GM12874 (cell line): Measurements from ENCODE around the gene FYB1.

ENCODE experiments used
- TF ChIP-seq, protein P1 (sequence below): IDR thresholded peaks from 2 replicates; pipeline ENCODE4 v1.5.1; 2011; ENCODE audit warnings: low read depth, mild to moderate bottlenecking, control low read depth, low read length, moderate library complexity; ENCODE audit not compliant: insufficient read depth

FYB1 gene

DNA sequence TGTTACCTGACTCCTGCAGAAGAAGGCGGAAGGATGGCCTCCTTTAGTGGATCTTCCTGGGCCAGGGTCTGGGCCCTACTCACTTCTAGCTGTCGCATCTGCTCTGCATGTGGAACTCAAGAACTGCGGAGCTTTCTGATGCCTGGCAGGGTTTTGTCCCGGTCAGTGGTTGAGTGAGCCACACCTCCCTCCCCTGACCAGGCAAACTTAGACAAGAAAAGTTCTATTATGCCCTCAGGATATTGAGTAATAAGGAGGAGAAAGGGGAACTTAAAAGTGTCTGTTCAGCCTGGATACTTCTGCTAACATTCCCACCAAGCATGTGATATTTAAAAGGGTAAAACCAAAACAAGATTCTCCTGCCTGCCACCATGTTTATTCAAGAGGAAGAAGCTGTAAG is at the start of gene FYB1:
Gene FYB1, minus strand, starts transcription at position 127 of the 400 bp plus-strand sequence. CDS start 16,603 bp downstream, outside the sequence.
- TF ChIP-seq, protein P1, sequence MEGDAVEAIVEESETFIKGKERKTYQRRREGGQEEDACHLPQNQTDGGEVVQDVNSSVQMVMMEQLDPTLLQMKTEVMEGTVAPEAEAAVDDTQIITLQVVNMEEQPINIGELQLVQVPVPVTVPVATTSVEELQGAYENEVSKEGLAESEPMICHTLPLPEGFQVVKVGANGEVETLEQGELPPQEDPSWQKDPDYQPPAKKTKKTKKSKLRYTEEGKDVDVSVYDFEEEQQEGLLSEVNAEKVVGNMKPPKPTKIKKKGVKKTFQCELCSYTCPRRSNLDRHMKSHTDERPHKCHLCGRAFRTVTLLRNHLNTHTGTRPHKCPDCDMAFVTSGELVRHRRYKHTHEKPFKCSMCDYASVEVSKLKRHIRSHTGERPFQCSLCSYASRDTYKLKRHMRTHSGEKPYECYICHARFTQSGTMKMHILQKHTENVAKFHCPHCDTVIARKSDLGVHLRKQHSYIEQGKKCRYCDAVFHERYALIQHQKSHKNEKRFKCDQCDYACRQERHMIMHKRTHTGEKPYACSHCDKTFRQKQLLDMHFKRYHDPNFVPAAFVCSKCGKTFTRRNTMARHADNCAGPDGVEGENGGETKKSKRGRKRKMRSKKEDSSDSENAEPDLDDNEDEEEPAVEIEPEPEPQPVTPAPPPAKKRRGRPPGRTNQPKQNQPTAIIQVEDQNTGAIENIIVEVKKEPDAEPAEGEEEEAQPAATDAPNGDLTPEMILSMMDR: no peak

- TF ChIP-seq, protein P1: no peak
Measured at GRCh38 chr5:39267186-39267585, 47.8 kb upstream of the FYB1 start.

- TF ChIP-seq, protein P1: no peak
Measured at GRCh38 chr5:39266442-39266841, 47.1 kb upstream of the FYB1 start.

DNA sequence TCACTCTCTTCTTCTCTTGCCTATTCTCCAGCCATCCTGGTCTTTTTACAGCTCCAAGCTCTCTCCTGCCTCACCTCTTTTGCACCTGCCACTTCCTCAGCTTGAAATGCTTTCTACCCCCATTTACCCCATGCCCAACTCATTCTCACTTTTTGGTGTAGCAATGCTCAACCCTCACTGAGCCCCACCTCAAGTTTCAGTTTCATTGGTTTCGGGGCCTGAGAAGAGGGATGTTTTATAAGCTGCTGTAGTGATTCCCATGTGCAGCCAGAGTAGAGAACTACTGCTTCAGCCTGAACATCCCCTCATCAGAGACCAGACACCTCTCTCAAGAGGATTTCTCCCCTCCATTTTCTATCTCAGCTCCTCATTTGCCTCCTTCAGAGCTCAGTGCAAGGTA is 45.2 kb upstream of the FYB1 start:
- TF ChIP-seq, protein P1: no peak

DNA sequence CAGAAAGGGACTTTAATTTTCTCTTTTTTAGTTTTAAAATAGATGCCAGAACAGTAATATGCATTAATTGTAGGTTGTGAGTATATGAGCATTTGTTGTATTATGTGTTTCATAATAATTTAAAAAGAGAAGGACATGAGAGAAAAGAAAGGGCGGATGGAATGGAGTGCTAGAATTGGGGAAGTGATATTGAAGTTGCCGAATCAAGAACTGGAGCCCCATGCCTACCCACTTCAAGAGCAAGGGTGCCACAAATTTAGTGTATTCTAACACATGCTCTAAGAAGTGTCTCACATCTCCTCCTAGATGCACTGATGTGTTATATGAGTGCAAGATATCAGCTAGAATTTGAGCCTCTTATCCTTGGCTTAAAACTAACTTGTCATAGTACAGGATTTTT is 43.6 kb upstream of the FYB1 start:
- TF ChIP-seq, protein P1: no peak

DNA sequence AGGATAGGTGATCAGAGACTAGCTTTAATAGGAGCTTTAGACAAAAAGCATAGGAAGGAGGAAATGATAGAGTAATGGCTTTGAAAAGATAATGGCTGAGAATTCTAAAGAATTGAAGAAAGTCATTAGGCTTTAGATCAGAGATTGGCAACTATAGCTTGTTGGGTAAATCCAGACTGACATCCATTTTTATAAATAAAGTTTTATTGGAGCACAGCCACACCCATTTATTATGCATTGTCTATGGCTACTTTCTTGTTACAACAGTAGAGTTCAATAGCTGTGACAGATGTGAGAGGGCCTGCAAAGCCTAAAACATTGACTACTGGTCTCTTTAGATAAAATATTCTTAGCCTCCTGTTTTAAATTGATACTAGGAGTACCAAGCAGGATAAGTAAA is 40.7 kb upstream of the FYB1 start:
- TF ChIP-seq, protein P1: no peak

GRCh38 chr5:39257554-39257953 is 38.2 kb upstream of the FYB1 start:
- TF ChIP-seq, protein P1: no peak
